CD4-positive, CD25-positive, alpha-beta regulatory T cell (primary cell): ENCODE results near the gene ADAMTS16. TPM values are rescaled to one million over a fixed set of nuclear protein-coding genes. Genes with fewer than 3 reads are reported as not detected.

Experiments
- ATAC-seq, 2 donors: fragments of 150-1000 bp; cut with Tn5 transposase; one replicate each; pipeline ENCODE4 v1.10.0; 2021; ENCODE audit warnings: low read depth in 2 of 2, moderate number of reproducible peaks in 2 of 2, moderate library complexity in 1 of 2
- DNase-seq, 3 donors: peaks; one replicate each; pipeline versions ENCODE4 v3.0.0 to v3.0.0-alpha.2; 2012 to 2022; ENCODE audit warnings: mixed read lengths in 1 of 3
- H3K27ac ChIP-seq: one replicate; pipeline ENCODE4 v1.7.0; 2013; ENCODE audit warnings: mild to moderate bottlenecking, low read length; ENCODE audit not compliant: insufficient read depth, poor library complexity, severe bottlenecking
- H3K27me3 ChIP-seq: one replicate; pipeline ENCODE4 v1.7.0; 2013; ENCODE audit warnings: low read length; ENCODE audit not compliant: control insufficient read depth, insufficient read depth
- H3K36me3 ChIP-seq: one replicate; pipeline ENCODE4 v1.7.0; 2013; ENCODE audit warnings: mild to moderate bottlenecking, low read length, moderate library complexity; ENCODE audit not compliant: control insufficient read depth, insufficient read depth
- H3K4me1 ChIP-seq: 2 replicates; pipeline ENCODE4 v1.7.0; 2013; ENCODE audit warnings: mild to moderate bottlenecking, low read length; ENCODE audit not compliant: insufficient read depth, control insufficient read depth, poor library complexity, severe bottlenecking
- H3K4me3 ChIP-seq: one replicate; pipeline ENCODE4 v1.7.0; 2013; ENCODE audit warnings: low read depth, mild to moderate bottlenecking, low read length, moderate library complexity
- H3K9me3 ChIP-seq, 2 experiments: 1 replicate in 1 of 2; 2 replicates in 1 of 2; pipeline ENCODE4 v1.7.0; 2013; ENCODE audit warnings: low read length in 2 of 2, mild to moderate bottlenecking in 1 of 2, moderate library complexity in 1 of 2; ENCODE audit not compliant: control insufficient read depth in 2 of 2
- H3K27ac Mint-ChIP-seq, 3 donors: one replicate each; pipeline ENCODE4 v1.8.0; 2020 to 2022; ENCODE audit warnings: mild to moderate bottlenecking in 3 of 3, mixed read lengths in 3 of 3, moderate library complexity in 2 of 3
- H3K27me3 Mint-ChIP-seq: one replicate; pipeline ENCODE4 v1.8.0; 2022; ENCODE audit warnings: mild to moderate bottlenecking, mixed read lengths
- H3K36me3 Mint-ChIP-seq: one replicate; pipeline ENCODE4 v1.8.0; 2020; ENCODE audit warnings: mixed read lengths
- H3K4me1 Mint-ChIP-seq, 4 donors: one replicate each; pipeline ENCODE4 v1.8.0; 2020 to 2022; ENCODE audit warnings: mixed read lengths in 4 of 4, mild to moderate bottlenecking in 1 of 4
- H3K4me3 Mint-ChIP-seq, 4 donors: one replicate each; pipeline ENCODE4 v1.8.0; 2020 to 2022; ENCODE audit warnings: mild to moderate bottlenecking in 4 of 4, mixed read lengths in 4 of 4, moderate library complexity in 3 of 4
- H3K9me3 Mint-ChIP-seq, 7 donors: one replicate each; pipeline ENCODE4 v1.8.0; 2020 to 2022; ENCODE audit warnings: mixed read lengths in 7 of 7, mild to moderate bottlenecking in 3 of 7, moderate library complexity in 2 of 7
- polyA plus RNA-seq, 4 donors: library from polyadenylated mRNA; unstranded; fragments of 300-500 nt; fragmentation: Illumina TruSeq; gene quantifications; one replicate each; pipeline ENCODE4 v1.2.3, GENCODE V29; 2021
- total RNA-seq: library from RNA; stranded (reverse); gene quantifications from one replicate; pipeline ENCODE4 v1.2.3, GENCODE V29; 2022

Gene ADAMTS16
- total and polyA plus RNA-seq, 5 donors from 2014 or later: not detected

DNA sequence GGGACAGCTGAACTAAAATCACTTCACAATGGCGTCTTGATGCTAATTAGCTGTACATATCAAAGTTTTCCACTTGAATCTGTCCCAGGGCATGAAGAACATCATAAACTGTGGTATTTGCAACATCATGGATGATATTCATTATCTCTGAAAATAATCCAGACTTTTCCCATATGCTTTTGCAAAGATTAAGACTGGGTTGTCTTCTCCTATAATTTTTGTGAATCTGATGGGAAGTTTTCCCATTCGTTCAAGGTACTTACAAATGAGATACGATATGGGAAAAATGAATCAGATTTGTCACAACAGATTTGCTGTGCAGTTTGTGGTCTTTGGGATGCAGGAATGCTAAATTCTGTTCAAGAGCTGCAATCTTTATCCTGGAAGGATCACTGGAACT lies 17.4 kb upstream of the ADAMTS16 start:
- Histone ChIP-seq H3K9me3 (no peaks in the 10 kb centered on the region), H3K27me3 (no peaks in the 10 kb centered on the region), H3K4me3 (no peak overlapping the region), H3K36me3 (no peaks in the 10 kb centered on the region), H3K27ac (no peak overlapping the region), H3K4me1 (no peaks in the 10 kb centered on the region)
- Mint-ChIP-seq H3K27me3 (peaks cover 4% of the 10 kb centered on the region), H3K36me3 (no peaks in the 10 kb centered on the region), H3K4me3 (no peak overlapping the region), H3K4me1 (no peaks in the 10 kb centered on the region), H3K27ac (no peak overlapping the region), H3K9me3 (peaks cover 0 to 10% (median 1%) of the 10 kb centered on the region in 7 donors)
- no peak for ATAC-seq
- DNase-seq: no peak

DNA sequence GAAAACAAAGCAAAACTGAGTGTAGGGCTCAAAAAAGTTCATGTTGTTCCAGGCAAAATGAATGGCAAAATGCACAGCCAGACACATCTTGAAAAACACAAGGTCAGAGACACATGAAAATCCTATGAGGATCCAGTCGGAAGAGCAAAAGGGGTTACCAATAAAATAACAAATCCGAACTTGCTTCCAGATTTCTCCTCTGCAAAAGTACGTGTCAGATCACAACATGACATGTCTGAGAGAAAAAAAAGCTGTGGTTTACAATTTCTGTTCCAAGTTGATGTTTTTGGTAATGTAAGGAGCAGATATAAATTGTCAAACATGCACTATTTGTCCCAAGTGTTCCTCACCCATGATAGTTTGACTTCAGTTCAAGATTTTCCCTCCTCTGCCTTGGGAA lies 15.9 kb upstream of the ADAMTS16 start:
- Mint-ChIP-seq H3K9me3 (peaks cover 0 to 6% (median 0%) of the 10 kb centered on the region in 7 donors), H3K27ac (peak overlapping the region in 1 of 3 donors; percentile 57), H3K4me3 (no peak overlapping the region), H3K27me3 (peaks cover 4% of the 10 kb centered on the region), H3K4me1 (no peaks in the 10 kb centered on the region), H3K36me3 (no peaks in the 10 kb centered on the region)
- Histone ChIP-seq H3K27ac (no peak overlapping the region), H3K27me3 (no peaks in the 10 kb centered on the region), H3K4me3 (no peak overlapping the region), H3K4me1 (no peaks in the 10 kb centered on the region), H3K9me3 (no peaks in the 10 kb centered on the region), H3K36me3 (no peaks in the 10 kb centered on the region)
- DNase-seq (no peak), ATAC-seq (no peak)

DNA sequence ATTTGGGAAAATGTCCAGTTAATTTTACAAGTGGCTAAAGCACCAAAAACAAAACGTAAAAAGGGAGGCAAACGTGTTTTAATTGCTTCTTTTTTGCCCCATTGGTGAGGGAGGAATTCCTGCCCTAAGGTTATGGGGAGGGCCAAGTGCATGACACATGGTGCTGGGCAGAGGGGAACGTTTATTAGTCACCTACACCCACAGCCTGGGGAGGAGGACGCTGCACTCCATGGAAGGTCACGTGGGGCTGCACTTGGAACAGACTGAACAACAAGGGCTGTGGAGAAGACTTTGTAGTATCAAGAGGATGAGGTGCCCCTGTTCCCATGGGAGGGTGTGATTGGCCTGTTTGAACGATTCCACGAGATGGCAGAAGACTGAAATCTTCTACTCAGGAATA lies 13.7 kb upstream of the ADAMTS16 start:
- Histone ChIP-seq H3K4me3 (no peak overlapping the region), H3K4me1 (no peaks in the 10 kb centered on the region), H3K27me3 (no peaks in the 10 kb centered on the region), H3K27ac (no peak overlapping the region), H3K9me3 (no peaks in the 10 kb centered on the region), H3K36me3 (no peaks in the 10 kb centered on the region)
- Mint-ChIP-seq H3K4me1 (no peaks in the 10 kb centered on the region), H3K27me3 (no peaks in the 10 kb centered on the region), H3K36me3 (no peaks in the 10 kb centered on the region), H3K9me3 (peaks cover 0 to 4% (median 0%) of the 10 kb centered on the region in 7 donors), H3K4me3 (no peak overlapping the region), H3K27ac (no peak overlapping the region)
- no peak for ATAC-seq
- no peak for DNase-seq

DNA sequence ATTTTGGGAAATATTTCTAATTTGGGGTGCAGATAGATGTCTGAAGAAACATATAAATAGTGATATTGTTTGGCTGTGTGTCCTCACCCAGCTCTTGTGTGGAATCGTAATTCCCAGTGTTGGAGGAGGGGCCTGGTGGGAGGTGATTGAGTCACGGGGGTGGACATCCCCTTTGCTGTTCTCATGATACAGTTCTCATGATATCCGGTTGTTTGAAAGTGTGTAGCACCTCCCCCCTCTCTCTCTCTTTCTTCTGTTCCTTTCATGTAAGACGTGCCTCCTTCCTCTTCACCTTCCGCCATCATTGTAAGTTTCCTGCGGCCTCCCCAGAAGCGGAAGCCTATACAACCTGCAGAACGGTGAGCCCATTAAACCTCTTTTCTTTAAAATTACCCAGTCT lies 11.4 kb upstream of the ADAMTS16 start:
- Mint-ChIP-seq H3K4me1 (no peaks in the 10 kb centered on the region), H3K4me3 (no peak overlapping the region), H3K27ac (no peak overlapping the region), H3K27me3 (no peaks in the 10 kb centered on the region), H3K9me3 (peaks cover 0 to 4% (median 0%) of the 10 kb centered on the region in 7 donors), H3K36me3 (no peaks in the 10 kb centered on the region)
- no peak for ATAC-seq
- Histone ChIP-seq H3K9me3 (no peaks in the 10 kb centered on the region), H3K4me1 (no peaks in the 10 kb centered on the region), H3K36me3 (no peaks in the 10 kb centered on the region), H3K27me3 (no peaks in the 10 kb centered on the region), H3K27ac (no peak overlapping the region), H3K4me3 (no peak overlapping the region)
- no peak for DNase-seq

DNA sequence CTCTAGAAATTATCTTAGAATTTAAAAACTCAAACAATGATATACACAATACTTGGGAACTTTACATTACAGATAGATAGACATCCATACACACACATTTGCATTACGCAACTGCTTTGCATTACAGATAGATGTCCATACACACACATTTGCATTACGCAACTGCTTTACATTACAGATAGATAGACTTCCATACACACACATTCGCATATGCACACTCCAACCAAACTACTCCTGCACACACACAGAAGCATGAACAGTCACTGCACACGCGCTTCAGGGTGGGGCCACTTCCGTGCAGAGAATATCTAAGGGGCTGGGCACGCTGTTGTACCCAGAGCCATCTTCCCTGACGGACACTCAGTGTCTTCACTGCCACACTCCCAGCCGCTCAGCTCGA lies 7.9 kb upstream of the ADAMTS16 start:
- no peak for DNase-seq
- H3K27ac ChIP-seq: no peak overlapping the region
- Mint-ChIP-seq H3K9me3 (peaks cover 0 to 4% (median 0%) of the 10 kb centered on the region in 7 donors), H3K27ac (no peak overlapping the region), H3K4me3 (no peak overlapping the region), H3K4me1 (no peaks in the 10 kb centered on the region), H3K36me3 (no peaks in the 10 kb centered on the region), H3K27me3 (no peaks in the 10 kb centered on the region)
- H3K4me1 ChIP-seq: no peaks in the 10 kb centered on the region
- H3K9me3 ChIP-seq: no peaks in the 10 kb centered on the region
- H3K4me3 ChIP-seq: no peak overlapping the region
- H3K27me3 ChIP-seq: no peaks in the 10 kb centered on the region
- no peak for ATAC-seq
- no peaks in the 10 kb centered on the region for H3K36me3 ChIP-seq

DNA sequence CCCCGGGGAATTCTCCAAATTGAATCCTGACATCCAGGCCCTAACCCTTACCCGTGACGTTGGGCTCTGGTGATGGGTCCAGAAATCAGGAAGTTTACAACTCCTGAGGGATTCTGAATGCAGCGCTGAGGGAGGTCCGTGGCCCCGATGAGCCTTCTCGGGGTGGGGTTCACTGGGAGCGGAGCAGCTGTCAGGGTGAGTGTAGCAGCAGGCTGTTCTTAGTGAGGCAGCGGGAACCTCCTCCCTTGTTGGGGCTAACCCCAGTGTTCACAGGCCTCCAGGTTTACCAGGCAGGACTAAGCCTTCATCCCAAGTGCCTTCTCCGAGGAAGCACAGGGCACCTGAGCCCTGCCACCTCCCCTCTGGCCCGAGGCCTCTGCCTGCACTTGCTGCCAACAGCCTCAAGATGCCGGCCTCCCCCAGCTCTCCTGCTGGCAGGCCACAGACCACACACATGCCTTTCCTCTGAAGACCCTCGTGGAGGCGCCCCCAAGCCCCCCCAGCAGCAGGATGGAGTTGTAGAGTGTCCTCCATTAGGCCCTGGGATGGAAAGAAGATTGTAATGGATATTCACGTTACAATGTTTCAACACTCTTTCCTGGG lies 7.3 kb upstream of the ADAMTS16 start:
- Histone ChIP-seq H3K27me3 (no peaks in the 10 kb centered on the region), H3K36me3 (no peaks in the 10 kb centered on the region), H3K27ac (no peak overlapping the region), H3K4me1 (no peaks in the 10 kb centered on the region), H3K9me3 (no peaks in the 10 kb centered on the region), H3K4me3 (no peak overlapping the region)
- no peak overlapping the region for H3K27ac Mint-ChIP-seq
- no peaks in the 10 kb centered on the region for H3K4me1 Mint-ChIP-seq
- H3K36me3 Mint-ChIP-seq: no peaks in the 10 kb centered on the region
- no peaks in the 10 kb centered on the region for H3K27me3 Mint-ChIP-seq
- H3K9me3 Mint-ChIP-seq: peaks cover 0 to 4% (median 0%) of the 10 kb centered on the region in 7 donors
- ATAC-seq (no peak), DNase-seq (no peak)
- H3K4me3 Mint-ChIP-seq: no peak overlapping the region

DNA sequence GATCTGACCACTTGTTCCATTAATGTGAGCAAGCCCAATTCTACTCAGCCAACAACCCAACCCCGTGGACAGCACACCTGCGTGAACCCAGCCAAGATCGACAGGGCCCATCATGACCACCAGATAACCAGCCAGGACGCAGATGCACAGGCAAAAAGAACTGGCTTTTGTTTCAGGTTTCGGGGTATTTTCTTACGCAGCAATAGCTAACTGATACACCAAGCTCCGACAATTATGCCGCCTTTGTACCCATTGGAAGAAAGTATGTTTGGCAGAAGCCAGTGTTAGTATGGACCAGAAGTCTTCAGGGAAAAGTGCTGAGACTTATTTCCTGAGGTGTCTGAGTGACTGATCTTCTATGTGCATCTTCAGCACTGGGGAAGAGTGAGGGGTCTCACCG lies 6.0 kb upstream of the ADAMTS16 start:
- DNase-seq (no peak), ATAC-seq (no peak)
- Histone ChIP-seq H3K27ac (no peak overlapping the region), H3K36me3 (no peaks in the 10 kb centered on the region), H3K27me3 (no peaks in the 10 kb centered on the region), H3K9me3 (no peaks in the 10 kb centered on the region), H3K4me3 (no peak overlapping the region), H3K4me1 (no peaks in the 10 kb centered on the region)
- no peaks in the 10 kb centered on the region for H3K36me3 Mint-ChIP-seq
- H3K9me3 Mint-ChIP-seq: peaks cover 0 to 6% (median 0%) of the 10 kb centered on the region in 7 donors
- no peak overlapping the region for H3K4me3 Mint-ChIP-seq
- H3K4me1 Mint-ChIP-seq: no peaks in the 10 kb centered on the region
- H3K27me3 Mint-ChIP-seq: peaks cover 3% of the 10 kb centered on the region
- no peak overlapping the region for H3K27ac Mint-ChIP-seq

DNA sequence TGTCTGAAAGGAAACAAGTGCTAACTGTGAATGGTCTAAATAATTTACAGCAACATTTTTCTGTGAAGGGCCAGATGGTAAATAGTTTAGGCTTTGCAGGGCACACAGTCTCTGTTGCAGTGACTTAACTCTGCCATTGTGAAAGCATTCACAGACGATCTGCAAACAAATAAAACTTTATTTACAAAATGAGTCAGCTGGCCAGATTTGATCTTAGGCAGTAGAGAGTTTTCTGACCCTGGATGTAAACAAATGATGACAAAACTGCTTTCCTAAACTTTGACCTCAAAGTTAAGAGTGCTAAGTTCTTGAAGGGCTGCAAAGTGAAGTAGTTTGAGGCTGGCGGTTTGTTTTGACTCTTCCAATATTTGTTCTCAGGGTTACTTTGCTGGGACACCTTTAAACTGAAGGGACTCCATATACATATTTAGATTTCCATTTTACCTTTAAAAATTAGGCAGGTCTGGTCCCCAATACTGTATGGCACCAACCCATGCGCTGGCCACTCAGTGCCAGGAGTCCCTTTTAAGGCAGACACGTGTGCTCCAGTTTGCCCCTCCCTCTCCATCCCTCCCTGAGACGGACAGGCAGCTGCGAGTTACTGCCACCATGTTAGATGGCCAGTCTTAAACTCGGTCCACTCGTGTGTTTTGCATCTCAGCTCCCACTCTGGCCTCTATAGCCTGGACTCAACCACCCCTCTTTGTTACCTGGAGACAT lies 4.0 kb upstream of the ADAMTS16 start:
- H3K4me1 Mint-ChIP-seq: peaks cover 0 to 5% (median under 1%) of the 10 kb centered on the region in 4 donors
- no peak overlapping the region for H3K27ac ChIP-seq
- H3K4me3 Mint-ChIP-seq: no peak overlapping the region
- DNase-seq: no peak
- ATAC-seq: no peak
- H3K36me3 Mint-ChIP-seq: no peaks in the 10 kb centered on the region
- H3K27ac Mint-ChIP-seq: no peak overlapping the region
- H3K9me3 Mint-ChIP-seq: peaks cover 0 to 6% (median 0%) of the 10 kb centered on the region in 7 donors
- peaks cover 3% of the 10 kb centered on the region for H3K27me3 ChIP-seq
- H3K4me1 ChIP-seq: no peaks in the 10 kb centered on the region
- H3K27me3 Mint-ChIP-seq: peaks cover 11% of the 10 kb centered on the region
- H3K9me3 ChIP-seq: no peaks in the 10 kb centered on the region
- H3K36me3 ChIP-seq: no peaks in the 10 kb centered on the region
- H3K4me3 ChIP-seq: no peak overlapping the region
